SK-N-SH (cell line): ENCODE data around the gene SLC2A11. TPM values are rescaled to one million over a fixed set of nuclear protein-coding genes. Genes with fewer than 3 reads are reported as not detected.
A peak's percentile ranks its signal among the peaks of the same experiment; 100 is the strongest.

Source experiments
- CTCF ChIA-PET: fragments of 300-600, 350-600 bp; formaldehyde crosslinking; extraction: SDS; loops from one replicate; lab custom pipeline; 2021; lab: Yijun Ruan, JAX
- POLR2A ChIA-PET: fragments of 350-600 bp; sonication (Branson Sonifier 250); formaldehyde crosslinking; extraction: SDS; loops from one replicate; lab custom pipeline; 2020; ENCODE audit warnings: antibody characterized with exemption, inconsistent platforms; lab: Yijun Ruan, JAX
- DNase-seq: peaks from one replicate; pipeline ENCODE4 v3.0.0; 2012
- H2AFZ ChIP-seq: fragments of 200-600 bp; sonication (generic); 2 replicates; pipeline ENCODE4 v1.8.1; 2016; ENCODE audit warnings: antibody characterized with exemption, mild to moderate bottlenecking, low read depth
- H3F3A ChIP-seq: fragments of 200-600 bp; sonication (generic); replicated peaks from 2 replicates; pipeline ENCODE3; 2016; ENCODE audit warnings: antibody characterized with exemption, mild to moderate bottlenecking; ENCODE audit not compliant: insufficient read depth
- H3K27ac ChIP-seq, 2 experiments: fragments of 200-500 bp in 1 of 2; fragments of 200-600 bp in 1 of 2; sonication (Bioruptor generic) in 1 of 2; sonication (generic), shearing (Covaris generic) in 1 of 2; 2 replicates each; pipeline versions ENCODE4 v1.5.1 to v1.6.1; 2014 to 2016; ENCODE audit warnings: low read depth in 2 of 2, inconsistent platforms in 1 of 2, low read length in 1 of 2, mild to moderate bottlenecking in 1 of 2, mixed read lengths in 1 of 2
- H3K27me3 ChIP-seq: fragments of 200-600 bp; sonication (generic), shearing (Covaris generic); 2 replicates; pipeline ENCODE4 v1.6.1; 2016; ENCODE audit warnings: mixed run types; ENCODE audit not compliant: insufficient read depth
- H3K36me3 ChIP-seq, 2 experiments: fragments of 200-500 bp in 1 of 2; fragments of 200-600 bp in 1 of 2; sonication (Bioruptor generic) in 1 of 2; sonication (generic) in 1 of 2; replicated peaks in 1 of 2; 2 replicates each; pipeline versions ENCODE3 to v1.5.1; 2014 to 2016; ENCODE audit warnings: low read length in 1 of 2, mild to moderate bottlenecking in 1 of 2; ENCODE audit not compliant: insufficient read depth in 2 of 2, control insufficient read depth in 1 of 2
- H3K4me1 ChIP-seq, 2 experiments: fragments of 200-500 bp in 1 of 2; fragments of 200-600 bp in 1 of 2; sonication (Bioruptor generic) in 1 of 2; sonication (generic), shearing (Covaris generic) in 1 of 2; 2 replicates each; pipeline versions ENCODE4 v1.5.1 to v1.6.1; 2014 to 2016; ENCODE audit warnings: low read depth in 1 of 2, low read length in 1 of 2, mixed run types in 1 of 2; ENCODE audit not compliant: insufficient read depth in 2 of 2, control insufficient read depth in 1 of 2
- H3K4me2 ChIP-seq: fragments of 200-600 bp; sonication (generic), shearing (Covaris generic); 2 replicates; pipeline ENCODE4 v1.6.1; 2017; ENCODE audit warnings: mixed run types
- H3K4me3 ChIP-seq, 2 experiments: fragments of 200-500 bp in 1 of 2; fragments of 200-600 bp in 1 of 2; sonication (Bioruptor generic) in 1 of 2; sonication (generic), shearing (Covaris generic) in 1 of 2; 2 replicates each; pipeline versions ENCODE4 v1.5.1 to v1.8.1; 2014 to 2016; ENCODE audit warnings: low read depth in 2 of 2, inconsistent platforms in 1 of 2, low read length in 1 of 2, mild to moderate bottlenecking in 1 of 2, mixed read lengths in 1 of 2, moderate library complexity in 1 of 2
- H3K79me2 ChIP-seq: fragments of 200-600 bp; sonication (generic); 2 replicates; pipeline ENCODE4 v1.8.1; 2017; ENCODE audit warnings: mild to moderate bottlenecking; ENCODE audit not compliant: insufficient read depth
- H3K9ac ChIP-seq: fragments of 200-600 bp; sonication (generic); 2 replicates; pipeline ENCODE4 v1.6.1; 2017; ENCODE audit warnings: mixed run types
- H3K9me2 ChIP-seq: fragments of 200-600 bp; sonication (generic); 2 replicates; pipeline ENCODE4 v1.6.1; 2017; ENCODE audit warnings: mixed run types
- H3K9me3 ChIP-seq: fragments of 200-600 bp; sonication (generic); 2 replicates; pipeline ENCODE4 v1.6.1; 2017; ENCODE audit warnings: mixed run types, mild to moderate bottlenecking, moderate library complexity
- H4K20me1 ChIP-seq: fragments of 200-600 bp; sonication (generic); 2 replicates; pipeline ENCODE4 v1.6.1; 2017; ENCODE audit warnings: mild to moderate bottlenecking, mixed run types; ENCODE audit not compliant: insufficient read depth
- CHD2 ChIP-seq: fragments of 150-350 bp; IDR thresholded peaks from 2 replicates; pipeline ENCODE4 v1.6.1; 2018; ENCODE audit warnings: low read length; ENCODE audit not compliant: partially characterized antibody
- ELF1 ChIP-seq: IDR thresholded peaks from 2 replicates; pipeline ENCODE4 v1.4.0; 2012
- EP300 ChIP-seq, 2 experiments: IDR thresholded peaks; 2 replicates each; pipeline versions ENCODE4 v1.4.0 to v1.6.1; 2012; ENCODE audit warnings: borderline replicate concordance in 1 of 2, low read depth in 1 of 2, low read length in 1 of 2
- EZH2phosphoT487 ChIP-seq: fragments of 200-600 bp; sonication (generic); IDR thresholded peaks from 2 replicates; pipeline ENCODE4 v1.6.1; 2017; ENCODE audit warnings: low read depth, mixed run types, mild to moderate bottlenecking, antibody characterized with exemption, moderate library complexity, borderline replicate concordance
- FOSL2 ChIP-seq: IDR thresholded peaks from 2 replicates; pipeline ENCODE4 v1.4.0; 2012; ENCODE audit warnings: low read depth, mild to moderate bottlenecking, moderate library complexity, borderline replicate concordance
- GABPA ChIP-seq: IDR thresholded peaks from 2 replicates; pipeline ENCODE4 v1.4.0; 2012; ENCODE audit warnings: low read depth, mild to moderate bottlenecking
- MEF2A ChIP-seq: IDR thresholded peaks from 2 replicates; pipeline ENCODE4 v1.4.0; 2012; ENCODE audit warnings: low read depth, borderline replicate concordance
- NFIC ChIP-seq: IDR thresholded peaks from 2 replicates; pipeline ENCODE4 v1.4.0; 2012; ENCODE audit warnings: borderline replicate concordance
- RCOR1 ChIP-seq: fragments of 150-350 bp; IDR thresholded peaks from 2 replicates; pipeline ENCODE4 v1.6.1; 2017; ENCODE audit warnings: antibody characterized with exemption, low read length
- RFX5 ChIP-seq: IDR thresholded peaks from 2 replicates; pipeline ENCODE4 v1.6.1; 2012; ENCODE audit warnings: mild to moderate bottlenecking, improper control_type of control experiment, low read length
- TAF1 ChIP-seq: IDR thresholded peaks from 2 replicates; pipeline ENCODE4 v1.6.1; 2012; ENCODE audit warnings: low read depth, mild to moderate bottlenecking, low read length, moderate library complexity, borderline replicate concordance
- TCF12 ChIP-seq: IDR thresholded peaks from 2 replicates; pipeline ENCODE4 v1.4.0; 2012
- WGBS: methylation state at CpG from one replicate; pipeline ENCODE4 v1.1.6; 2017; ENCODE audit warnings: low lambda C conversion rate; 5-methylcytosine and 5-hydroxymethylcytosine counted together
- polyA plus RNA-seq, 3 experiments: library from polyadenylated mRNA; depleted of rRNA; stranded (reverse); fragments of >200 nt; gene quantifications; 2 replicates each; pipeline ENCODE4 v1.2.3, GENCODE V29; 2012
- TF ChIP-seq, protein P1 (sequence below): IDR thresholded peaks from 2 replicates; pipeline ENCODE4 v1.6.1; 2012; ENCODE audit warnings: mild to moderate bottlenecking, low read depth, low read length, moderate library complexity
- TF ChIP-seq, protein P2 (sequence below): IDR thresholded peaks from 2 replicates; pipeline ENCODE4; 2012
- TF ChIP-seq, protein P3 (sequence below): IDR thresholded peaks from 2 replicates; pipeline ENCODE4 v1.4.0; 2012; ENCODE audit warnings: low read depth

SLC2A11 gene
- polyA plus RNA-seq, 1 of the 3 experiments (the other 2 are of a cell fraction): 21.8 TPM

DNA sequence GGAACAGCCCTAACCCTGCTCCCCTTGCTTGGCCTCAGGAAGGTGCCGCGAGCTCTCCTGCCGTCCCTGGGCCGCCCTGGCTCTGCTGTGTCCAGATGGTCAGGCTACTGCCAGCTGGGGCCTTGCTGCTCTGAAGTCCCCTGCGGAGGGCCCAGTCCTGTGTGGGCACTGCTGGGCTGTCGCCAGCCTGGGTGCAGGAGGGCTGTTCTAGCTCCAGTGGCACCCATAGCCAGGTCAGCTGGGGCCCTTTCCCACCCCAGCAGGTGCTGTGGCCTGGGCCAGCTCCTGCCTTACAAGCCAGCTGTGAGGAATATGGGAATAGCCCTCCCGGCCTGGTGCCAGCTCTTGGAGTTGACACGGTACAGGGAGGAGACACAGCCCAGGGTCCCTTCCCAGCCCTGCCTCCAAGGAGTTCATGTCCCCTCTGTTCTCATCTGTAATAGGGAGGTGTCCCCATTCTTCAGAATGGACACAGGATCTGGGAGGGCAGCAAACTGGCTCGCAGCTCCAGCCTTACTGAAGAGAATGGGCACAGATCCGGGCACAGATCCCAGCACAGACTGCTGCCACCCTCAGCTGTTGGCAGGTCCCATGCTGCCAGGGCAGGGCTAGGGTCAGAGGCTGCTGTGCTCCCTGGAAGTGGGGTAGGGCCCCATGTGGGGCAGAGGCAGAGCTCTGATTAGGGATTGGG is 22.7 kb upstream of the SLC2A11 start:
- peak; percentile 12 for DNase-seq
- Histone ChIP-seq H3K9me3 (no peaks in the 10 kb centered on the region), H3K4me3 (no peak overlapping the region), H3K4me1 (peaks cover 0 to 53% of the 10 kb centered on the region in 2 experiments; a peak in 2 of 4 replicates), H4K20me1 (no peaks in the 10 kb centered on the region; the same call in 1 of the 2 replicates), H3F3A (peaks cover 2% of the 10 kb centered on the region), H3K27me3 (no peaks in the 10 kb centered on the region), H3K79me2 (peaks cover 21% of the 10 kb centered on the region), H3K4me2 (no peak overlapping the region), H3K27ac (peak overlapping the region in 1 of 2 experiments; percentile 19; a peak in 1 of 4 replicates), H3K9ac (no peak overlapping the region), H3K36me3 (peaks cover 0 to 46% of the 10 kb centered on the region in 2 experiments), H3K9me2 (no peaks in the 10 kb centered on the region), H2AFZ (no peak overlapping the region)
- WGBS: 92% methylated on average over 8 of the region's 10 CpGs
- CTCF ChIA-PET: interaction anchor here (1.0 to 2.6 kb wide), 4 partner anchors 10 to 66 kb away, joined by 3 to 15 read pairs (median 4); partner anchors contain the start of genes CHCHD10 and MMP11
- TF ChIP-seq TAF1 (no peak), FOSL2 (no peak), EZH2phosphoT487 (no peak)
- TF ChIP-seq, protein P1, sequence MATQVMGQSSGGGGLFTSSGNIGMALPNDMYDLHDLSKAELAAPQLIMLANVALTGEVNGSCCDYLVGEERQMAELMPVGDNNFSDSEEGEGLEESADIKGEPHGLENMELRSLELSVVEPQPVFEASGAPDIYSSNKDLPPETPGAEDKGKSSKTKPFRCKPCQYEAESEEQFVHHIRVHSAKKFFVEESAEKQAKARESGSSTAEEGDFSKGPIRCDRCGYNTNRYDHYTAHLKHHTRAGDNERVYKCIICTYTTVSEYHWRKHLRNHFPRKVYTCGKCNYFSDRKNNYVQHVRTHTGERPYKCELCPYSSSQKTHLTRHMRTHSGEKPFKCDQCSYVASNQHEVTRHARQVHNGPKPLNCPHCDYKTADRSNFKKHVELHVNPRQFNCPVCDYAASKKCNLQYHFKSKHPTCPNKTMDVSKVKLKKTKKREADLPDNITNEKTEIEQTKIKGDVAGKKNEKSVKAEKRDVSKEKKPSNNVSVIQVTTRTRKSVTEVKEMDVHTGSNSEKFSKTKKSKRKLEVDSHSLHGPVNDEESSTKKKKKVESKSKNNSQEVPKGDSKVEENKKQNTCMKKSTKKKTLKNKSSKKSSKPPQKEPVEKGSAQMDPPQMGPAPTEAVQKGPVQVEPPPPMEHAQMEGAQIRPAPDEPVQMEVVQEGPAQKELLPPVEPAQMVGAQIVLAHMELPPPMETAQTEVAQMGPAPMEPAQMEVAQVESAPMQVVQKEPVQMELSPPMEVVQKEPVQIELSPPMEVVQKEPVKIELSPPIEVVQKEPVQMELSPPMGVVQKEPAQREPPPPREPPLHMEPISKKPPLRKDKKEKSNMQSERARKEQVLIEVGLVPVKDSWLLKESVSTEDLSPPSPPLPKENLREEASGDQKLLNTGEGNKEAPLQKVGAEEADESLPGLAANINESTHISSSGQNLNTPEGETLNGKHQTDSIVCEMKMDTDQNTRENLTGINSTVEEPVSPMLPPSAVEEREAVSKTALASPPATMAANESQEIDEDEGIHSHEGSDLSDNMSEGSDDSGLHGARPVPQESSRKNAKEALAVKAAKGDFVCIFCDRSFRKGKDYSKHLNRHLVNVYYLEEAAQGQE: no peak
- TF ChIP-seq, protein P2, sequence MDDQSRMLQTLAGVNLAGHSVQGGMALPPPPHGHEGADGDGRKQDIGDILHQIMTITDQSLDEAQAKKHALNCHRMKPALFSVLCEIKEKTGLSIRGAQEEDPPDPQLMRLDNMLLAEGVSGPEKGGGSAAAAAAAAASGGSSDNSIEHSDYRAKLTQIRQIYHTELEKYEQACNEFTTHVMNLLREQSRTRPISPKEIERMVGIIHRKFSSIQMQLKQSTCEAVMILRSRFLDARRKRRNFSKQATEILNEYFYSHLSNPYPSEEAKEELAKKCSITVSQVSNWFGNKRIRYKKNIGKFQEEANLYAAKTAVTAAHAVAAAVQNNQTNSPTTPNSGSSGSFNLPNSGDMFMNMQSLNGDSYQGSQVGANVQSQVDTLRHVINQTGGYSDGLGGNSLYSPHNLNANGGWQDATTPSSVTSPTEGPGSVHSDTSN: no peak
- POLR2A ChIA-PET: interaction anchor here (0.8 to 2.2 kb wide), 2 partner anchors 10 to 11 kb away, joined by 4 to 6 read pairs; no protein-coding TSS in a partner anchor

DNA sequence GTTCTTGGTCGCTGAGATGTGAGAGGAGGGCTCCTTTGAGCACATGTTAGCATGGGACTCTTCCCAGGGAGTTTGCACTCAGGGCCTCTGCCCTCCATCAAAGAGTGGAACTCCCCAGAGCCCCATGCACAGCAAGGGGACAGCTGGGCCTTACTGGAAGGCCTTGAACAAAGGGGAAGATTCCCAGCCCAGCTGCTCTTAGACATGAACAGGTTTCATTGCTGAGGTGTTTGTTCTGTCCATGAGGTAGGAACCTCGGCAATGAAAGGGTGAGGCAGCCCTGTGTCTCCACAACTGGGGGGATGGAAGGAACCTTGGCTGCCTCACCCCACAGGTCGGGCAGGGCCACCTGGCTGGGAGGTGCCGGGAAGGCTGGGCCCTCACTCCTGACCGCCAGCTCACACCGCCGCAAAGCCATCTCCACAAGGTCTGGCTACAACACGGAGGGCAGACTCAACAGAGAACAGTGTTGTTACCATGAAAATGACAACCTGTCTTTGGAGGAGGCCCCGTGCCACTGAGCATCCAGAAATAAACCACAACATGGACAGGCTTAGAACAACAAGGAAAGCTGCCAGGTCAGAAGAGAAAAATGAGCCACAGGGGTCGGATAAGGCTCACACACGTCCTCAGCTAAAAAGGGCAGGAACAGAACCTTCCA is 22.1 kb upstream of the SLC2A11 start:
- Histone ChIP-seq H3F3A (peaks cover 2% of the 10 kb centered on the region), H3K9me2 (no peaks in the 10 kb centered on the region), H3K4me1 (peaks cover 0 to 50% of the 10 kb centered on the region in 2 experiments; a peak in 2 of 4 replicates), H4K20me1 (no peaks in the 10 kb centered on the region), H2AFZ (no peak overlapping the region), H3K9me3 (no peaks in the 10 kb centered on the region), H3K9ac (no peak overlapping the region), H3K27me3 (no peaks in the 10 kb centered on the region), H3K79me2 (peaks cover 17% of the 10 kb centered on the region), H3K36me3 (peaks cover 0 to 46% of the 10 kb centered on the region in 2 experiments), H3K27ac (peak overlapping the region in 1 of 2 experiments; percentile 1; a peak in 1 of 4 replicates), H3K4me3 (no peak overlapping the region), H3K4me2 (no peak overlapping the region)
- 87% methylated on average over 10 of the region's 11 CpGs for WGBS
- POLR2A ChIA-PET: interaction anchor here (2.2 kb wide), 1 partner anchor 9 kb away, joined by 6 read pairs; no protein-coding TSS in a partner anchor
- CTCF ChIA-PET: interaction anchor here (0.6 to 2.6 kb wide), 6 partner anchors 10 to 67 kb away, joined by 3 to 15 read pairs (median 4); partner anchors contain the start of genes CHCHD10 and MMP11
- peak; percentile 8 for DNase-seq
- TF ChIP-seq TAF1 (no peak), EP300 (IDR thresholded peaks at IDR 0.05; ENCODE audit: borderline replicate concordance in 1 of 2, low read depth in 1 of 2, low read length in 1 of 2) (no peak), NFIC (no peak), CHD2 (no peak), GABPA (no peak), MEF2A (no peak), ELF1 (no peak), RCOR1 (no peak), TCF12 (no peak), RFX5 (no peak)
- TF ChIP-seq, protein P3, sequence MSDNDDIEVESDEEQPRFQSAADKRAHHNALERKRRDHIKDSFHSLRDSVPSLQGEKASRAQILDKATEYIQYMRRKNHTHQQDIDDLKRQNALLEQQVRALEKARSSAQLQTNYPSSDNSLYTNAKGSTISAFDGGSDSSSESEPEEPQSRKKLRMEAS: no peak
